ENCODE data around the gene SYNE1.
"Not testable (repeated sequence)": the region's sequence is repeated elsewhere in the genome, so short reads cannot be mapped to it uniquely, and the experiment has no call there.

SYNE1 gene

DNA sequence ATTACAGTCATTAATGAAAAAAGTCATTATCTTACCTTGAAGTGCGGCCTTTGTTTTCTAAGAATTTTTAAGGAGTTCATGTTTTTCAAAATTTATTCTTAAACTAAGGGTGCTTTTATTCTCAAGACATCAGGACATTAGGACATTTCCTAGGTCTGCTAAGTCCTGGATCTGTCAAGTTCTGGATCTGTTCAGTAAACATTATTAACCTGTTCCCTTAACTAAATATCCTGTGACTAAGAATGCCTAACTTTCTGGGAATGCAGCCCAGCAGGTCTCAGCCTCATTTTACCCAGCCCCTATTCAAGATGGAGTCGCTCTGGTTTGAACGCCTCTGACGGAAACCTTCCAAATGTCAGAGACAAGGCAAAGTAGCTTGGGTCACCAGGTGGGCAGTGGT lies 302.6 kb downstream of the SYNE1 start:
- H3K27ac Mint-ChIP-seq, result no peak overlapping the region
- no peak overlapping the region for H3K4me3 Mint-ChIP-seq
- no peaks in the 10 kb centered on the region for H3K36me3 Mint-ChIP-seq (ENCODE audit: low read depth)
- H3K27me3 Mint-ChIP-seq (ENCODE audit: low read depth, poor library complexity), result peaks cover 8% of the 10 kb centered on the region
- TF ChIP-seq, protein P1, sequence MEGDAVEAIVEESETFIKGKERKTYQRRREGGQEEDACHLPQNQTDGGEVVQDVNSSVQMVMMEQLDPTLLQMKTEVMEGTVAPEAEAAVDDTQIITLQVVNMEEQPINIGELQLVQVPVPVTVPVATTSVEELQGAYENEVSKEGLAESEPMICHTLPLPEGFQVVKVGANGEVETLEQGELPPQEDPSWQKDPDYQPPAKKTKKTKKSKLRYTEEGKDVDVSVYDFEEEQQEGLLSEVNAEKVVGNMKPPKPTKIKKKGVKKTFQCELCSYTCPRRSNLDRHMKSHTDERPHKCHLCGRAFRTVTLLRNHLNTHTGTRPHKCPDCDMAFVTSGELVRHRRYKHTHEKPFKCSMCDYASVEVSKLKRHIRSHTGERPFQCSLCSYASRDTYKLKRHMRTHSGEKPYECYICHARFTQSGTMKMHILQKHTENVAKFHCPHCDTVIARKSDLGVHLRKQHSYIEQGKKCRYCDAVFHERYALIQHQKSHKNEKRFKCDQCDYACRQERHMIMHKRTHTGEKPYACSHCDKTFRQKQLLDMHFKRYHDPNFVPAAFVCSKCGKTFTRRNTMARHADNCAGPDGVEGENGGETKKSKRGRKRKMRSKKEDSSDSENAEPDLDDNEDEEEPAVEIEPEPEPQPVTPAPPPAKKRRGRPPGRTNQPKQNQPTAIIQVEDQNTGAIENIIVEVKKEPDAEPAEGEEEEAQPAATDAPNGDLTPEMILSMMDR (IDR thresholded peaks at IDR 0.05), result no peak
- no peak for DNase-seq
- no peaks in the 10 kb centered on the region for H3K9me3 Mint-ChIP-seq
- H3K4me1 Mint-ChIP-seq, result no peaks in the 10 kb centered on the region

DNA sequence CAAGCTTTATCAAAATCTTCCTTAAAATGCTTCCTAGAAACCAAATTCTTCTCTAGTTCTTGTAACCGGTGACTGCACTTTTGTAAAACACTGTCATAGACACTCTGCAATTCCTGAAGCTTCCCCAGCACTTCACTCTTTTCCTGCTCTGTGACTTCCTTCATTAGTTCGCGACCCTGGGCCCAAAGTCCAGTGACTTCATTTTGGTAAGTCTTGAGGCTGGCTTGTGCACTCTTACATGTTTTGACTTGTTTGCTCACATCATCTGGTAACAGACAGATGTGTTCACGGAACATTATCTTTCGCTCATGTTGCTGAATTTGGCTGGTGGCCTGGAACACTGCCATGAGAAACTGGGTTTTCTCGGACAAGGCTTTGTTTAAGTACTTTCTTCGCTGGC lies 306.2 kb downstream of the SYNE1 start:
- peaks cover 8% of the 10 kb centered on the region for H3K27me3 Mint-ChIP-seq (ENCODE audit: low read depth, poor library complexity)
- no peak overlapping the region for H3K4me3 Mint-ChIP-seq
- no peaks in the 10 kb centered on the region for H3K9me3 Mint-ChIP-seq
- H3K27ac Mint-ChIP-seq, result no peak overlapping the region
- TF ChIP-seq, protein P1 (IDR thresholded peaks at IDR 0.05), result no peak
- no peaks in the 10 kb centered on the region for H3K4me1 Mint-ChIP-seq
- no peaks in the 10 kb centered on the region for H3K36me3 Mint-ChIP-seq (ENCODE audit: low read depth)
- DNase-seq, result no peak

DNA sequence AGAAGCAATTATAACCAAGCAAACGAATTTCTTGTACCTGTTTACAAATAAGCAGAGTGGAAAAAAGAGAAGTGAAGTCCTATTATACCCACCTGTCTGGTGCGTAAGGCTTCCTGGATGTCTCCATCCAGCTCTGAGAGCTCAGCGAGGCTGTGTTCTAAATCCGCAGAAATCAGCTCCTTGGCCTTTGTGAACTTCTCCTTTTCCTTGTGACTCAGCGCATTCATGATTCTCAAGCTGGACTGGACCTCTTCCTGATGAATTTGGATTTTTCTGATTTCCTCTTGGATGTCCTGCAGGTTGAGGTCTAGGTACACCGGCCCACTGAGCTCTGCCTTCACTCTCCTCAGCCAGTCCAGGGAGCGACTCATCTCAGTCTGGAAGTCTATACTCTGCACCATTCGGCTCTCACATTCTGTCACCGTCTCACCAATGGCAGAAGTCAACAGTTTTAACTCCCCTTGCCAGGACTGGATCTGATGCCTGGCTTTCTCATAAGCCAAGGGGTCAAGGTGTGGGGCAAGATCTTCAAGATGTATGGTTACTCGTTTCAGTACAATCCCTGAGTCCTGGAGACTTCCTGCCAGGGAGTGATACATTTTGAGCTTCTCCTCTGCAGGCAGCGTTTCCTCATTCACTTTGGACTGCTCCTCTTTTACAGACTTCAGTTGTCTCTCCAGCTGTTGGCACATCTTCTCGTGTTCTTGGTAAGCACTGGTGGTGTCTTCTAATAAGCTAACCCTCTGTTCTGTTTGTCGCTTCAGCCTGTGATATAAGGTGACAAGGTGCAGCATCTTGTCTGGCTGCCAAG lies 307.3 kb downstream of the SYNE1 start:
- peak overlapping the region; percentile 27 for H3K27ac Mint-ChIP-seq
- peaks cover 8% of the 10 kb centered on the region for H3K27me3 Mint-ChIP-seq (ENCODE audit: low read depth, poor library complexity)
- DNase-seq, result no peak

DNA sequence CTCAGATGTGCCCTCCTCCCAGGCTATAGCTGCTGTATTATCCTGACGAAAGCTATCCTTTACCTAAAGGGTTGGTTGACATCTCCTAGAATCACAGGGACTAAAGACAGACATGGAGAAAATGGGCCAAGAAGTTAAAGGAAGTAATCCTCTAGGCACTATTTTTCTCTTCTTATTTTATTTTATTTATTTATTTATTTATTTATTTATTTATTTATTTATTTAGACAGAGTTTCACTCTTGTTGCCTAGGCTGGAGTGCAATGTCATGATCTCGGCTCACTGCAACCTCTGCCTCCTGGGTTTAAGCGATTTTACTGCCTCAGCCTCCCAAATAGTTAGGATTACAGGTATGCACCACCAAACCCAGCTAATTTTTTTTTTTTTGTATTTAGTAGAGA lies 309.0 kb downstream of the SYNE1 start:
- H3K4me3 Mint-ChIP-seq; H3K9me3 Mint-ChIP-seq; H3K4me1 Mint-ChIP-seq; H3K27ac Mint-ChIP-seq; H3K27me3 Mint-ChIP-seq (ENCODE audit: low read depth, poor library complexity); DNase-seq; H3K36me3 Mint-ChIP-seq (ENCODE audit: low read depth): not testable (repeated sequence)

More for the DNA sequence above, 307.3 kb downstream of the SYNE1 start:
- TF ChIP-seq, protein P1 (IDR thresholded peaks at IDR 0.05), result no peak
- H3K36me3 Mint-ChIP-seq (ENCODE audit: low read depth), result no peaks in the 10 kb centered on the region
- no peaks in the 10 kb centered on the region for H3K4me1 Mint-ChIP-seq
- H3K4me3 Mint-ChIP-seq, result no peak overlapping the region
- H3K9me3 Mint-ChIP-seq, result no peaks in the 10 kb centered on the region

DNA sequence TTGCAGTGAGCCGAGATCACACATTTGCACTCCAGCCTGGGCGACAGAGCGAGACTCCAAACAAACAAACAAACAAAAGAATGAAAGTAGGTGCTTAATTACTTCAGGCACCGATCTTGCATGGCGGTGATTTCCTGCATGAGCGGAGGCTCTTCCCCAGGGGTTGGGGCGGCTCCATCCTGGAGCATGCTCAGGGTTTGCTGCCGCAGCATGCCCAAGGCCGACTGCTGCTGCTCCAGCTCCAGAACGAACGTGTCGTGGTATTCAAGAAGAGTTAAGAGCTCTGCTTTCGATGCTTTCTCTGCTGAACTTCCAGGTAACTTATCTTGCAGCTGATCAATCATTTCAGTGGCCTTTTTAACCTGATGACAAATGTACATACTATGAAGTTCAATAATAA lies 313.8 kb downstream of the SYNE1 start:
- DNase-seq, result no peak
- H3K27ac Mint-ChIP-seq, result no peak overlapping the region
- no peak overlapping the region for H3K4me3 Mint-ChIP-seq
- TF ChIP-seq, protein P1 (IDR thresholded peaks at IDR 0.05), result no peak
- no peaks in the 10 kb centered on the region for H3K4me1 Mint-ChIP-seq
- peaks cover 6% of the 10 kb centered on the region for H3K27me3 Mint-ChIP-seq (ENCODE audit: low read depth, poor library complexity)
- peaks cover 9% of the 10 kb centered on the region for H3K36me3 Mint-ChIP-seq (ENCODE audit: low read depth)
- H3K9me3 Mint-ChIP-seq, result peaks cover 3% of the 10 kb centered on the region

DNA sequence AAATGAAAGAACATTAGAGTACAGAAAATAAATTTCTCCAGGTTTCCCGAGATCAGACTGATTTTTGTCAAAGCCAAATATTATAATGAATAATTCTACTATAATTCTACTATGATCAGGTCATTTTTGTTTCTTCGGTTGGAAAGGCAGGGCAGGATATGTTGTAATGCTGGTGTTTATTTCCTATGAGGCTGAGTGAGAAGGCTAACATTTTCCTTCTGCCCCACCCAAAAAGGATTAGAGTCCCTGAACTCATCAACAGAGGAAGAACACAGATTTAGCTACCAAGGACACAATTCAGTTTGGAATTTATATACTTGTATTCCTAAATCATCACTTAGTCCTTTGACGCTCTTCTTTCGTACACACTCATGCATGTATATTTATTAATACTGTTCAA lies 318.9 kb downstream of the SYNE1 start:
- H3K27ac Mint-ChIP-seq, result no peak overlapping the region

More for the DNA sequence above, 318.9 kb downstream of the SYNE1 start:
- H3K4me3 Mint-ChIP-seq, result no peak overlapping the region
- peaks cover 6% of the 10 kb centered on the region for H3K27me3 Mint-ChIP-seq (ENCODE audit: low read depth, poor library complexity)
- no peak for DNase-seq
- H3K4me1 Mint-ChIP-seq, result peaks cover 8% of the 10 kb centered on the region
- TF ChIP-seq, protein P1 (IDR thresholded peaks at IDR 0.05), result no peak
- H3K36me3 Mint-ChIP-seq (ENCODE audit: low read depth), result peaks cover 5% of the 10 kb centered on the region
- no peaks in the 10 kb centered on the region for H3K9me3 Mint-ChIP-seq

Data from nephron progenitor cell (in vitro differentiated cells).